ENCODE data around the gene FCN2.

FCN2 gene

GRCh38 chr9:134913041-134913712, 32.6 kb downstream of the FCN2 start:
- no peak for DNase-seq

- DNase-seq: no peak
These were observed 33.3 kb downstream of the FCN2 start for GRCh38 chr9:134913713-134914500.

- no peak for DNase-seq
These were observed 33.9 kb downstream of the FCN2 start for GRCh38 chr9:134914501-134914834.

- DNase-seq: no peak
These were observed 34.7 kb downstream of the FCN2 start for GRCh38 chr9:134915046-134915985.

GRCh38 chr9:134916161-134916665, 35.6 kb downstream of the FCN2 start:
- DNase-seq: no peak

GRCh38 chr9:134917431-134918373, 37.1 kb downstream of the FCN2 start, which contains the start of gene FCN1:
Gene FCN1, minus strand, starts transcription at chr9:134917912. Its CDS starts 41 bp downstream, at chr9:134917871.
- DNase-seq: no peak

GRCh38 chr9:134918646-134919045, 38.0 kb downstream of the FCN2 start:
- no peak for DNase-seq

GRCh38 chr9:134919303-134919702, 38.7 kb downstream of the FCN2 start:
- no peak for DNase-seq

GRCh38 chr9:134922066-134922931, 41.7 kb downstream of the FCN2 start:
- no peak for DNase-seq

- no peak for DNase-seq
These were observed 42.3 kb downstream of the FCN2 start for GRCh38 chr9:134922932-134923240.

- no peak for DNase-seq
These were observed 42.9 kb downstream of the FCN2 start for GRCh38 chr9:134923466-134923865.

- DNase-seq: no peak
These were observed 44.5 kb downstream of the FCN2 start for GRCh38 chr9:134925011-134925511.

GRCh38 chr9:134928436-134929192, 48.0 kb downstream of the FCN2 start:
- no peak for DNase-seq

- DNase-seq: peak; percentile 42
These were observed 48.9 kb downstream of the FCN2 start for GRCh38 chr9:134929193-134930158.

GRCh38 chr9:134930398-134930797, 49.8 kb downstream of the FCN2 start:
- DNase-seq: no peak

- no peak for DNase-seq
These were observed 51.6 kb downstream of the FCN2 start for GRCh38 chr9:134932171-134932570.

GRCh38 chr9:134932606-134933005, 52.0 kb downstream of the FCN2 start:
- no peak for DNase-seq

GRCh38 chr9:134933076-134933659, 52.6 kb downstream of the FCN2 start:
- DNase-seq: no peak
